ENCODE results near the gene RALGDS.

RALGDS gene

GRCh38 chr9:133151601-133152525 is 30.8 kb upstream of the RALGDS start:
- H3K4me3 ChIP-seq, result no peak overlapping the region
- H3K27ac ChIP-seq, result peak overlapping the region in 1 of 21 experiments; percentile 13

GRCh38 chr9:133151041-133151440 is 30.0 kb upstream of the RALGDS start:
- Histone ChIP-seq H3K4me3 (no peak overlapping the region), H3K27ac (no peak overlapping the region)

DNA sequence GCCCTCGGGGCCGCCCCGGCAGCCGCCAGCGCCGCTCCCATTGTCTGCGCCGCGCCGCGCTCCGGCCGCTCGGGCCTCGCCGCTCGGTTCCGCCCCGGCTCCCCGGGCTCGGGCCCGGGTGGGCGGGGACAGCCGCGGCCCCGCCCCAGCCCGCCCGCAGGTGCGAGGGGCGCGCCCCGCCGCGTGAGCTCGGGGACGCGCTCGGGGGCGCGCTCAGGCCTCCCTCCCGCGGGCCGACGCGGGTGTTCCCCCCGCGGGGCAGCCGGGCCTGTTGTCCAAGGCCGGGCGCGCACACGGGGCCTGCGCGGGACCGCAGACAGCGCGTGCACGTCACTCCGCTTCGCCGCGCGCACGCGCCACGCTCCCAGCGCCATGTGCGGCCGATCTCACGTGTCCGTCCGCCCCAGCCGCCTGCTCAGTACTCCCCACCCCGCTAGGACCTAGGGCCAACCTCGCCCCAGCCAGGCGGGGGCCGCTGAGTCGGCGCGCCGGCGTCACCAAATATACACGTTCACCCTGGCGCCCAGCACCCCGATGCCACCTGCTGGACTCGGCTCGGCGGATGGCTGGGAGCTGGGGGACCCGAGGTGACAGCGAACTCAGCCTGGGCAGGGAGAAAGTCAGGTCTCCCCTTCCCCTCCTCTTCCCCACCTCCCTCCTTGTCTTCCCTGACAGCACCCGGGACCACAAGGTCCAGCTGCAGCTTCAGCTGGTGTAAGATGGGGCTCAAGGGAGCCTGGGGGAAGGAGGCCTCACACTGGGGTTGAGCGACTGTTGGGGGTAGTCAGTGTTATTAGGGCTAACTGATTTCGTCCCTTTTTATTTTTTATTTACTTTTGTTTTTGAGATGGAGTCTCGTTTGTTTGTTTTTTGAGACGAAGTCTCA is 28.3 kb upstream of the RALGDS start:
- H3K4me3 ChIP-seq, result peak overlapping the region; percentile 36 to 79 (median 64)
- peak overlapping the region; percentile 26 to 96 (median 86) for H3K27ac ChIP-seq

GRCh38 chr9:133148199-133149129 is 27.4 kb upstream of the RALGDS start:
- peak overlapping the region; percentile 28 to 79 (median 64) for H3K4me3 ChIP-seq
- peak overlapping the region; percentile 70 to 96 (median 87) for H3K27ac ChIP-seq

GRCh38 chr9:133147412-133148198 is 26.6 kb upstream of the RALGDS start:
- Histone ChIP-seq H3K4me3 (peak overlapping the region; percentile 28 to 79 (median 64)), H3K27ac (peak overlapping the region; percentile 70 to 96 (median 87))

DNA sequence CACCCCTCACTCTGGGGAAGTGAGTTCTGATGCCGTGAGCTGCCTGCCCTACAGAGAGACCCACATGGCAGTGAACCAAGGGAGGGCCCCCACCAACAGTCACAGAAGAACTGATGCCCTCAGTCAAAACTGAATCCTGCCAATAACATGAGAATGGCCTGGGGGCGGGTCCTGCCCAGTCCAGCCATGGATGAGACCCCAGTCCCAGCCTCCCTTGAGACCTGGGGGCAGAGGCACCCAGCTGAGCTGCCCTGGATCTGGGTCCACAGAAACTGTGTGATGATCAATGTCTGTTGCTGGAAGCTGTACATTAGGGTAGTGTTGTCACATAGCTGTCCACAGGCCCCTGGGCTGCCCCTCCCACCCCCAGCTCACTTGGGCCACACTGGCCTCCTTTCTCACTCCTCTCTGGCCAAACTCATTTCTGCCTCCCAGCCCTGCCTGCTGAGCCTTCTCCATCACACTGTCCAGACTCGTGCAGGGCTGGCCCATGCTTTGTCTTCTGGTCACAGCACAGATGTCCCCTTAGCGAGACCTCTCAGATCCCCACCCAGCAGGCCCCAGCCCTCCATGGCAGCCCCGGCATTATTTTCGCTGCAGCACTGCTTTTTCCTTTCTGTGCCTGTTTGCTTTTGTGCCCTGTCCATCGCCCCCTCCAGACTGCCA is 25.8 kb upstream of the RALGDS start:
- Histone ChIP-seq H3K4me3 (peak overlapping the region in 1 of 7 experiments; percentile 64), H3K27ac (peak overlapping the region in 10 of 21 experiments; percentile 45 to 96 (median 87))

DNA sequence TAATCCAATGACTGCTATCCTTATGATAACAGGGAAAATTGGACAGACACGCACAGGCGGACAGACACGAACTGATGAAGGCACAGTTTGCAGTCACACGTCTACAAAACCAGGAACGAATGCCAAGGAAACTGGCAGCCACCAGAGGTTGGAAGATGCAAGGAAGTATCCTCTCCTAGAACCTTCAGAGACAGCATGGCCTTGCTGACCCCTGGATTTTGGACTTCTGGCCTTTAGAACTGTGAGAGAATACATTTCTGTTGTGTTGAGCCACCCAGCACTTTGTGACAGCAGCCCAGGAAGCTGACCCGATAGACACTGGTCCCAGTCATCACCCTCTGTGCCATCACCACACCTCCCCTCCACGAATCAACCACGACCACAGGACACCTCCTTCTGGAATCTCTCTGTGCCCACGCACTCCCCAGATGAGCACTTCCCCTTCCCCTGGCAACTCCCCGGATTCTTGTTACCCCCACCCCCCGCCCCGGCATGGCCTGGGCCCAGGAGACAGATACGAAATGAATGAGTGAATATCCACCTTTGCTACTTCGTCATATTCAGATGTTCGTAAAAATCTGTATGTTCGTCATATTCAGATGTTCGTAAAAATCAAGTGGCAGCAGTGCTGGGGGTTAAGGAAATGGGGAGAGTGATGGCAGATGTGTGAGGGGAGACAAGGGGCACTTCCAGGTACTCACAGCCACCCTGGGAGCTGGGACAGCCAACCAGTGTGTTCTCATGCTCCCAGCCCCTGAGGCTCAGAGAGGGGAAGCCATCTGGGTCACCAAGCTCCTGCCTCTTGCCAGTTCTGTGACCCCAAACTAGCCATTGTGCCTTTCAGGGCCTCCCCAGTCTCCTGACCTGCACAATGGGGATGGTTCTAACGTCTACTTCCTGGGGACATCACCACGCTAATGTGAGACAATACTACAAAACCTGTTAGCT is 24.1 kb upstream of the RALGDS start:
- Histone ChIP-seq H3K27ac (peak overlapping the region in 16 of 21 experiments; percentile 0 to 84 (median 70)), H3K4me3 (peak overlapping the region in 2 of 7 experiments; percentile 16 to 38)

GRCh38 chr9:133144142-133144903 is 23.3 kb upstream of the RALGDS start:
- Histone ChIP-seq H3K27ac (peak overlapping the region in 20 of 21 experiments; percentile 1 to 84 (median 62)), H3K4me3 (peak overlapping the region in 6 of 7 experiments; percentile 8 to 38 (median 18))

GRCh38 chr9:133143639-133144141 is 22.6 kb upstream of the RALGDS start:
- H3K27ac ChIP-seq, result peak overlapping the region in 20 of 21 experiments; percentile 1 to 84 (median 57)
- peak overlapping the region in 5 of 7 experiments; percentile 8 to 38 (median 21) for H3K4me3 ChIP-seq

DNA sequence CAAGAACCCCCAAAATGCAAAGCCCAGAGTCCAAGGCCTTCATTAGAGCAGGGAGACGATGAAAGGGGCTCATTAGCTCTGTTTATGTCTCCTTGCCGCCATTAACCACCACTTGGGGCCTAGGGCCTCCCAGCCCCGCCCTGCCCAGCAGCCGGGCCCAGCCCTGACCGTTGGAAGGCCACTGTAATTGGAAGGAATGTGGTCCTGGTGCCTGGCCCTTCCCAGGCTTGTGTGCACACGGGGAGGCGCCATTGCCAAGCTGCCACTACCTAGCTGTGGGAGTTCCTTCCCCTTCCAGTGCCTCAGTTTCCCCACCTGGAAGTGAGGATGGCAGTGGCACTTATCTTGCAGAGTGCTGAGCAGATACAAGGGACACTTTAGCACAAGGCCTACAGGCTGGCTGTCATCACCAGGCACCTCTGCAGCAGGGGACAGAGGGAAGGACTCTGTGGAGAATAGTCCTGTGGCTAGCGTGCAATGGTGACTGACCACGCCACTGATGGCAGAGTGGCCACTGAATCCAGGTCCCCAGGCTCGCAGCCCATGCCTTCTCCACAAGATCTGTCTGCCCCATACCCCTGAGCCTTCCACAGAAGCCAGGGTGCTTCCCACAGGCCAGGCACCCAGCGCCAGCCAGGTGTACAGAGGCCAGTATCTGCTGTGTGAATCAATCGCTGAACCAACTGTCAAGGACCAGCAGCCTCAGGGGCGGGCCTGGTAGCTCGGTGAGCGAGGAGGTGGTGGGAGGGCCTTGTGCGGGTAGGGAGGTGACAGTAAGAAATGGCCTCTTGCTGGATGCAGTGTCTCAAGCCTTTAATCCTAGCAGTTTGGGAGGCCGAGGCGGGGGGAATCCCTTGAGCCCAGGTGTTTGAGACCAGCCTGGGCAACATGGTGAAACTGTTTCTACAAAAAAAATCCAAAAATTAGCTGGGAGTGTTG is 21.9 kb upstream of the RALGDS start:
- Histone ChIP-seq H3K27ac (peak overlapping the region in 18 of 21 experiments; percentile 1 to 84 (median 60)), H3K4me3 (no peak overlapping the region)

- H3K27ac ChIP-seq, result peak overlapping the region in 19 of 21 experiments; percentile 1 to 94 (median 60)
These were observed 21.0 kb upstream of the RALGDS start for GRCh38 chr9:133141833-133142595.

GRCh38 chr9:133140606-133141005 is 19.6 kb upstream of the RALGDS start:
- peak overlapping the region in 12 of 21 experiments; percentile 5 to 94 (median 67) for H3K27ac ChIP-seq
- H3K4me3 ChIP-seq, result no peak overlapping the region

More at GRCh38 chr9:133141833-133142595, 21.0 kb upstream of the RALGDS start:
- H3K4me3 ChIP-seq, result no peak overlapping the region

GRCh38 chr9:133140174-133140505 is 19.1 kb upstream of the RALGDS start:
- H3K27ac ChIP-seq, result peak overlapping the region in 10 of 21 experiments; percentile 5 to 94 (median 69)
- no peak overlapping the region for H3K4me3 ChIP-seq
